ENCODE results near the gene FUS.
A peak's percentile ranks its signal among the peaks of the same experiment; 100 is the strongest.
"Not testable (repeated sequence)": the region's sequence is repeated elsewhere in the genome, so short reads cannot be mapped to it uniquely, and the experiment has no call there.

Gene FUS

GRCh38 chr16:31149894-31150890 is 29.7 kb upstream of the FUS start, which contains the start of gene PRSS36:
Gene PRSS36, minus strand, starts transcription at chr16:31150066. Its CDS starts 31 bp downstream, at chr16:31150035.
- Mint-ChIP-seq H3K36me3 (no peaks in the 10 kb centered on the region), H3K4me3 (no peak within 1 kb of the TSS), H3K27me3 (peaks cover 64% of the 10 kb centered on the region), H3K4me1 (peaks cover 7% of the 10 kb centered on the region), H3K27ac (no peak within 1 kb of the TSS), H3K9me3 (no peaks in the 10 kb centered on the region)
- CTCF ChIA-PET, result interaction anchor here (1.7 kb wide), 2 partner anchors 8 to 166 kb away, joined by 3 read pairs; no protein-coding TSS in a partner anchor
- no peak for DNase-seq

GRCh38 chr16:31150976-31151375 is 29.0 kb upstream of the FUS start:
- H3K9me3 Mint-ChIP-seq, H3K27ac Mint-ChIP-seq, H3K4me1 Mint-ChIP-seq, H3K4me3 Mint-ChIP-seq, H3K36me3 Mint-ChIP-seq, DNase-seq: not testable (repeated sequence)
- CTCF ChIA-PET, result interaction anchor here (1.7 kb wide), 2 partner anchors 9 to 166 kb away, joined by 3 read pairs; no protein-coding TSS in a partner anchor
- H3K27me3 Mint-ChIP-seq, result peaks cover 63% of the 10 kb centered on the region

GRCh38 chr16:31157136-31157535 is 22.8 kb upstream of the FUS start:
- H3K36me3 Mint-ChIP-seq, result no peaks in the 10 kb centered on the region
- H3K4me3 Mint-ChIP-seq, result no peak overlapping the region
- H3K27me3 Mint-ChIP-seq, result peaks cover 46% of the 10 kb centered on the region
- no peak overlapping the region for H3K27ac Mint-ChIP-seq
- peaks cover 7% of the 10 kb centered on the region for H3K4me1 Mint-ChIP-seq
- no peaks in the 10 kb centered on the region for H3K9me3 Mint-ChIP-seq
- CTCF ChIA-PET, result interaction anchor here (0.7 to 1.8 kb wide), 4 partner anchors 11 to 225 kb away, joined by 3 to 5 read pairs (median 4); no protein-coding TSS in a partner anchor
- DNase-seq, result no peak

- Mint-ChIP-seq H3K4me1 (no peaks in the 10 kb centered on the region), H3K4me3 (no peak overlapping the region), H3K9me3 (no peaks in the 10 kb centered on the region), H3K36me3 (no peaks in the 10 kb centered on the region), H3K27me3 (peaks cover 9% of the 10 kb centered on the region), H3K27ac (no peak overlapping the region)
- DNase-seq, result no peak
- CTCF ChIA-PET, result interaction anchor here (1.4 kb wide), 1 partner anchor 25 kb away, joined by 4 read pairs; no protein-coding TSS in a partner anchor
These were observed 12.6 kb upstream of the FUS start for GRCh38 chr16:31167315-31167714.

GRCh38 chr16:31168848-31169247 is 11.1 kb upstream of the FUS start:
- Mint-ChIP-seq H3K4me3 (no peak overlapping the region), H3K4me1 (no peaks in the 10 kb centered on the region), H3K27me3 (peaks cover 13% of the 10 kb centered on the region), H3K36me3 (no peaks in the 10 kb centered on the region), H3K27ac (no peak overlapping the region), H3K9me3 (no peaks in the 10 kb centered on the region)
- CTCF ChIA-PET, result interaction anchor here (1.4 kb wide), 1 partner anchor 27 kb away, joined by 4 read pairs; no protein-coding TSS in a partner anchor
- DNase-seq, result no peak

GRCh38 chr16:31170048-31170447 is 9.9 kb upstream of the FUS start:
- H3K4me3 Mint-ChIP-seq, CTCF ChIA-PET, H3K27ac Mint-ChIP-seq, H3K4me1 Mint-ChIP-seq, H3K36me3 Mint-ChIP-seq, H3K9me3 Mint-ChIP-seq, DNase-seq: not testable (repeated sequence)
- H3K27me3 Mint-ChIP-seq, result peaks cover 13% of the 10 kb centered on the region

- peak; percentile 74 for DNase-seq
- CTCF ChIA-PET, result interaction anchor here (0.5 to 4.2 kb wide), 4 partner anchors 17 to 34 kb away, joined by 4 to 23 read pairs (median 5); no protein-coding TSS in a partner anchor
- Mint-ChIP-seq H3K9me3 (no peaks in the 10 kb centered on the region), H3K36me3 (peaks cover 18% of the 10 kb centered on the region), H3K4me1 (peaks cover 34% of the 10 kb centered on the region), H3K4me3 (peak overlapping the region; percentile 63), H3K27ac (peak overlapping the region; percentile 100), H3K27me3 (peaks cover 8% of the 10 kb centered on the region)
These were observed 2.8 kb upstream of the FUS start for GRCh38 chr16:31177136-31177535.

- peaks cover 39% of the 10 kb centered on the region for H3K36me3 Mint-ChIP-seq
- DNase-seq, result no peak
- H3K27ac Mint-ChIP-seq, result peak overlapping the region; percentile 100
- H3K4me1 Mint-ChIP-seq, result peaks cover 54% of the 10 kb centered on the region
- peak overlapping the region; percentile 95 for H3K4me3 Mint-ChIP-seq
- H3K9me3 Mint-ChIP-seq, result no peaks in the 10 kb centered on the region
- H3K27me3 Mint-ChIP-seq, result peaks cover 4% of the 10 kb centered on the region
- CTCF ChIA-PET, result interaction anchor here (0.9 to 4.2 kb wide), 2 partner anchors 36 to 58 kb away, joined by 3 to 23 read pairs; no protein-coding TSS in a partner anchor
These were observed 656 bp upstream of the FUS start for GRCh38 chr16:31179219-31179746.

- Mint-ChIP-seq H3K27me3 (peaks cover 4% of the 10 kb centered on the region), H3K36me3 (peaks cover 57% of the 10 kb centered on the region), H3K9me3 (no peaks in the 10 kb centered on the region), H3K4me3 (peak overlapping the region; percentile 95), H3K27ac (peak overlapping the region; percentile 100), H3K4me1 (peaks cover 71% of the 10 kb centered on the region)
- DNase-seq, result peak; percentile 50
- CTCF ChIA-PET, result no interaction called here
These were observed 1.3 kb downstream of the FUS start for GRCh38 chr16:31181102-31181830.

GRCh38 chr16:31182391-31182790 is 2.5 kb downstream of the FUS start:
- CTCF ChIA-PET, result interaction anchor here (0.9 to 2.3 kb wide), 2 partner anchors 40 to 253 kb away, joined by 3 to 7 read pairs; no protein-coding TSS in a partner anchor
- peaks cover 66% of the 10 kb centered on the region for H3K36me3 Mint-ChIP-seq

GRCh38 chr16:31183432-31184428 is 3.8 kb downstream of the FUS start:
- Mint-ChIP-seq H3K27ac (peak overlapping the region; percentile 49), H3K9me3 (no peaks in the 10 kb centered on the region), H3K4me1 (peaks cover 73% of the 10 kb centered on the region), H3K27me3 (peaks cover 4% of the 10 kb centered on the region), H3K4me3 (peak overlapping the region; percentile 95), H3K36me3 (peaks cover 80% of the 10 kb centered on the region)
- no peak for DNase-seq
- CTCF ChIA-PET, result interaction anchor here (0.9 to 2.3 kb wide), 3 partner anchors 17 to 114 kb away, joined by 3 to 7 read pairs (median 3); no protein-coding TSS in a partner anchor

More at GRCh38 chr16:31182391-31182790, 2.5 kb downstream of the FUS start:
- Mint-ChIP-seq H3K4me1 (peaks cover 73% of the 10 kb centered on the region), H3K27me3 (peaks cover 4% of the 10 kb centered on the region), H3K9me3 (no peaks in the 10 kb centered on the region), H3K4me3 (peak overlapping the region; percentile 95), H3K27ac (peak overlapping the region; percentile 81)
- no peak for DNase-seq

GRCh38 chr16:31184888-31185287 is 4.9 kb downstream of the FUS start:
- Mint-ChIP-seq H3K9me3 (no peaks in the 10 kb centered on the region), H3K27me3 (peaks cover 3% of the 10 kb centered on the region), H3K4me1 (peaks cover 80% of the 10 kb centered on the region), H3K36me3 (peaks cover 88% of the 10 kb centered on the region), H3K4me3 (peak overlapping the region; percentile 29), H3K27ac (peak overlapping the region; percentile 65)
- CTCF ChIA-PET, result no interaction called here
- DNase-seq, result no peak
